ENCODE results near the gene L1CAM.

The L1CAM gene

DNA sequence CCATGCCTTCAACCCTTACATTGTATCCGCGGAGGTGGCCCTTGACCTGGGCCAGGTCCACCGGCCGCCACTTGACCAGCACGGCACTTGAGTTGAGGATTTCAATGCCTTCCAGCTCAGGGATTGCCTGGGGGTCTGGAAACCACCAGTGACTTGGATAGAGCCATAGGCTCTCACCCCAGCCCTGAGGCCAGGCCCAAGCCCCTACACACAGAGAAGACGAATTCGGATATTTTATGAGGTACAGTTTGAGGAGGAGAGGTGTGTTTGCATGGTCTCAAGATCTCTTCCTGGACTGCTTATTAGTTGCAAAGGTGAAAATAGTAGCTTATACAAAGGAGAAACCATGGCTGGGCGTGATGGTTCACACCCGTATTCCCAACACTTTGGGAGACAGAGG is 20.3 kb downstream of the L1CAM start:
- no peak for TF ChIP-seq CTCF (IDR thresholded peaks at IDR 0.05; ENCODE audit: low read depth, low read length, missing control alignments)
- no peak for DNase-seq (ENCODE audit: low read depth)
- in situ Hi-C loops (cut with HindIII; ENCODE audit: low sequenced_read_pairs): no loop called here

DNA sequence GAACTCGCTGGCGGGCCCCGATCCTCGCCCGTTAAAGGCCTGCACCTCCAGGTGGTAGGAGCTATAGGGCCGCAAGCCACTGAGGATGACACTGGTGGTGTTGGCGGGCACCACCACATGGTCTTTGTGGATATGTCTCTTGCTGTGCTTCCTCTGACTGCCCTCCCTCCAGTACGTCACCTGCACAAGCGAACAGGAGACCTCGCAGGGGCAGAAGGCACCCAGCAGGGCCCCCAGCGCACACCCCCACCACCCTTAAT is 20.7 kb downstream of the L1CAM start:
- TF ChIP-seq CTCF (IDR thresholded peaks at IDR 0.05; ENCODE audit: low read depth, low read length, missing control alignments): no peak
- H3K4me3 ChIP-seq (ENCODE audit: low read depth, low read length): no peak overlapping the region
- in situ Hi-C loops (cut with HindIII; ENCODE audit: low sequenced_read_pairs): no loop called here
- DNase-seq (ENCODE audit: low read depth): no peak

More for the DNA sequence above, 20.3 kb downstream of the L1CAM start:
- no peak overlapping the region for H3K4me3 ChIP-seq (ENCODE audit: low read depth, low read length)

- DNase-seq (ENCODE audit: low read depth): no peak
- in situ Hi-C loops (cut with HindIII; ENCODE audit: low sequenced_read_pairs): no loop called here
- TF ChIP-seq CTCF (IDR thresholded peaks at IDR 0.05; ENCODE audit: low read depth, low read length, missing control alignments): no peak
- H3K4me3 ChIP-seq (ENCODE audit: low read depth, low read length): no peak overlapping the region
Observed at GRCh38 chrX:153864561-153865320, 21.2 kb downstream of the L1CAM start.

GRCh38 chrX:153864101-153864500 is 21.9 kb downstream of the L1CAM start:
- DNase-seq (ENCODE audit: low read depth): no peak
- in situ Hi-C loops (cut with HindIII; ENCODE audit: low sequenced_read_pairs): no loop called here
- no peak for TF ChIP-seq CTCF (IDR thresholded peaks at IDR 0.05; ENCODE audit: low read depth, low read length, missing control alignments)
- H3K4me3 ChIP-seq (ENCODE audit: low read depth, low read length): no peak overlapping the region

DNA sequence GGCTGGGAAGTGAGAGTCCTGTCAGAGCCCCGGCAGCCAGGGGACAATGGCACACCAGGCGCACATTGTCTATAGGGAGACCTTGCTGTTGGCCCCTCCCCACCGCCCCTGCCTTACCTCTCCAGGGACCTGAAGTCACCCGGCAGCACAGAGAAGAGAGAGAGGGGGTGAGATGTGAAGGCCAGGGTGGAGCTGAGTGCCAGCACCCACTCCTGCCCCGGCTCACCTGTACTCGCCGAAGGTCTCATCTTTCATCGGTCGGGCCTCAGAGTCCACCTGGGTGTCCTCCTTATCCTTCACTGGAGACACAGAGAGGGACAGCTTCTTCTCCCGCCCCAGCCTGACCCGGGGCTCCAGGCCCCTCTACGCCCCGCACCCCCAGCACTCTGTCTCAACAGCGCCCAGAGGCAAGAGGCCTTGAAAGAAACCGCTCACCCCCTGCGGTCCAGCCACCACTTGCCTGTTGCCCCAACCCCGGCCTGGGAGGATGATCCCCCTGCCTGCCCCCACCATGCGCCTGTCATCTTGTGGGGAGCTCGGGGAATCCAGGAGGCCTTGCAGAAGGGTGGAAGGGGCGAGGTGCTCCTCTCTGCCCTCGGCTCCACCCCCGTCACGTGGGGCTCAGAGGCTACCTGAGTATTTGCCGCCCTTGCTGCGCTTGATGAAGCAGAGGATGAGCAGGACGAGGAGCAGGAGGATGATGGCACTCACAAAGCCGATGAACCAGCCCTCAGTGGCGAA is 22.6 kb downstream of the L1CAM start:
- no peak overlapping the region for H3K4me3 ChIP-seq (ENCODE audit: low read depth, low read length)
- in situ Hi-C loops (cut with HindIII; ENCODE audit: low sequenced_read_pairs): no loop called here
- DNase-seq (ENCODE audit: low read depth): no peak
- no peak for TF ChIP-seq CTCF (IDR thresholded peaks at IDR 0.05; ENCODE audit: low read depth, low read length, missing control alignments)

DNA sequence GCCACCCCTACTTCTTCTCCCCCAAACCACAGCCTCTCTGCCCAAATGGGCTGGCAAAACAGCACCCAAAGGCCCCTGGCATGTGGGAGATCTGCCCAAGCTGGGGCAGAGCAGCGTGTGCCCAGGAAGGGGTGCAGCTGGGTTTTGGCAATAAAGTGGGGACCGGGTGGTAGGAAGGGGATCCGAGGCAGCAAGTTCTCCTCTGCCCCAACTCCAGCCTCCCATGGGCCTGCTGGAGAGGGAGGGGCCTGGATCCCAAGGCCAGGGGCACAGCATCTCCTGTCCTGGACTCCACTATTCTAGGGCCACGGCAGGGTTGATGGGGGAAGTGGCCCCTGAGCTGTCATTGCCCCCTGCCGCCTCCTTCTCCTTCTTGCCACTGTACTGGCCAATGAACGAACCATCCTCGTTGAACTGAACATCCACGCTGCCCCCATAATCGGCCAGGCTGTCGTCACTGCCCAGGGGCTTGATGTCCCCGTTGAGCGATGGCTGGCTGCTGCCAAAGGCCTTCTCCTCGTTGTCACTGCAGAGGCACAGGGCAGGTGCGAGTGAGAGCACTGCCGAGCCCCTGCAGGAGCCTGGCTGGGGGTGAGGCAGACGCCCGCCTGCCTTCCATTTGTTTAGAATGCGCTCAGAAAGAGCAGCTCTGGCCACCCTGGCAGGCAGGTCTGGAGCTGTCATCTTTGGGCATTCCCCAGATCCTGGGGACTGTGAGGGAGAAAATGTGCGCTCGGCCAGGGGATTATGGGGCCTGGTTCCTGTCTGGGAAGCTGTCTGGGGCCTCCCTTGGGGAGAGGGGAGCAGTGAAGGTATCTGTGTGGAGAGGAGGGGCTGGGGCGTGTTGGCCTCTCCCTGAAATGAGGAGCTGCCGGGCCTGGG is 23.4 kb downstream of the L1CAM start:
- no peak for DNase-seq (ENCODE audit: low read depth)

More for the DNA sequence above, 23.4 kb downstream of the L1CAM start:
- no peak overlapping the region for H3K4me3 ChIP-seq (ENCODE audit: low read depth, low read length)
- in situ Hi-C loops (cut with HindIII; ENCODE audit: low sequenced_read_pairs): no loop called here
- TF ChIP-seq CTCF (IDR thresholded peaks at IDR 0.05; ENCODE audit: low read depth, low read length, missing control alignments): no peak
